Hepatocyte (in vitro differentiated cells): ENCODE results near the gene AGO3. TPM values are rescaled to one million over a fixed set of nuclear protein-coding genes. Genes with fewer than 3 reads are reported as not detected.

Experiments used
- DNase-seq: peaks from one replicate; pipeline ENCODE4 v3.0.0-alpha.2; 2016; ENCODE audit warnings: low spot score
- H2AFZ ChIP-seq: fragments of 200-600 bp; sonication (generic); 2 replicates; pipeline ENCODE4 v1.6.0; 2016; ENCODE audit warnings: antibody characterized with exemption, mild to moderate bottlenecking
- H3K27ac ChIP-seq: fragments of 200-600 bp; sonication (generic); 2 replicates; pipeline ENCODE4 v1.5.1; 2016; ENCODE audit warnings: mild to moderate bottlenecking
- H3K27me3 ChIP-seq: fragments of 200-600 bp; sonication (generic); 2 replicates; pipeline ENCODE4 v1.6.1; 2016
- H3K36me3 ChIP-seq: fragments of 200-600 bp; sonication (generic); replicated peaks from 2 replicates; pipeline ENCODE4 v1.5.1; 2016; ENCODE audit warnings: low read depth; ENCODE audit not compliant: insufficient read depth
- H3K4me1 ChIP-seq: fragments of 200-600 bp; sonication (generic); 2 replicates; pipeline ENCODE4 v1.5.1; 2016; ENCODE audit warnings: mild to moderate bottlenecking, moderate library complexity; ENCODE audit not compliant: insufficient read depth
- H3K4me2 ChIP-seq: fragments of 200-600 bp; sonication (generic); 2 replicates; pipeline ENCODE4 v1.6.0; 2016
- H3K4me3 ChIP-seq: fragments of 200-600 bp; sonication (generic); 2 replicates; pipeline ENCODE4 v1.5.1; 2016; ENCODE audit warnings: mild to moderate bottlenecking
- H3K79me2 ChIP-seq: fragments of 200-600 bp; sonication (generic); 2 replicates; pipeline ENCODE4 v1.6.0; 2017; ENCODE audit warnings: mild to moderate bottlenecking
- H3K9me2 ChIP-seq: fragments of 200-600 bp; sonication (generic); replicated peaks from 2 replicates; pipeline ENCODE4 v1.6.0; 2017; ENCODE audit warnings: mild to moderate bottlenecking; ENCODE audit not compliant: insufficient read depth
- H3K9me3 ChIP-seq: fragments of 200-600 bp; sonication (generic); 2 replicates; pipeline ENCODE4 v1.5.1; 2016; ENCODE audit warnings: low read depth, mild to moderate bottlenecking
- H4K20me1 ChIP-seq: fragments of 200-600 bp; sonication (generic); 2 replicates; pipeline ENCODE4 v1.6.0; 2016; ENCODE audit warnings: mild to moderate bottlenecking; ENCODE audit not compliant: insufficient read depth, poor library complexity, severe bottlenecking
- CTCF ChIP-seq: fragments of 200-600 bp; sonication (generic); IDR thresholded peaks from 2 replicates; pipeline ENCODE4 v1.5.1; 2016; ENCODE audit warnings: antibody characterized with exemption, mild to moderate bottlenecking; ENCODE audit not compliant: poor library complexity
- EZH2 ChIP-seq: fragments of 200-600 bp; sonication (generic); IDR thresholded peaks from 2 replicates; pipeline ENCODE4 v1.6.1; 2016; ENCODE audit warnings: antibody characterized with exemption, mild to moderate bottlenecking, borderline replicate concordance
- EZH2phosphoT487 ChIP-seq: fragments of 200-600 bp; sonication (generic); IDR thresholded peaks from one replicate; pipeline ENCODE4 v1.6.1; 2018; ENCODE audit warnings: antibody characterized with exemption, mild to moderate bottlenecking, low read depth, moderate library complexity; ENCODE audit not compliant: unreplicated experiment, severe bottlenecking
- WGBS: methylation state at CpG from one replicate; pipeline ENCODE4 v1.1.6; 2016; ENCODE audit warnings: low lambda C conversion rate; ENCODE audit errors: missing lambda C conversion rate; 5-methylcytosine and 5-hydroxymethylcytosine counted together
- polyA plus RNA-seq: library from polyadenylated mRNA; unstranded; fragments of >200 nt; fragmentation: Nextera tagmentation; extraction: Ambion mirVana; gene quantifications from 2 replicates; pipeline ENCODE4 v1.2.1, GENCODE V29; 2016
- total RNA-seq: library from RNA; depleted of rRNA; stranded (reverse); fragments of >200 nt; gene quantifications from 2 replicates; pipeline ENCODE4 v1.2.3, GENCODE V29; 2014

AGO3 gene
- total and polyA plus RNA-seq, 2 experiments from 2014 or later: 16.9 to 24.4 TPM

DNA sequence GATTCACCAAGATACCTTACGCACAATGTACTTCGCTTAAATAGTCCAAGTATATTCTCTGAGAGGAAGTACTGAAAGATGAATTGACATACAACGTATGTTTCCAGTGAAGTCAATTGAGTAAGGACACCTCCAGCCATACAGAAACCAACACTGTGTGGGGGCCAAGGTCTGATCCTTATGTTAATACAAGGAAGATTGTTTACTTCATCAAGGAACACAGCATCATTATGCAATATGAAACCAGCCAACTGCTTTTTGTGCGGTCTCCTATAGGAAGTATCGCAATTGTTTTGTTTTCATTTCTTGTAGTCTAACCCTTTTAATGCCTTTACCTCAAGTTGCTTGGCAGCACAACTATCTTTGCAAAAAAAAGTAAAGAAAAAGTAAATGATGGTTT, 124.8 kb downstream of the AGO3 start:
- Histone ChIP-seq H3K27me3 (no peaks in the 10 kb centered on the region), H3K79me2 (no peaks in the 10 kb centered on the region), H3K27ac (no peak overlapping the region), H3K9me2 (no peaks in the 10 kb centered on the region), H3K36me3 (no peaks in the 10 kb centered on the region), H3K4me2 (no peak overlapping the region), H3K4me3 (no peak overlapping the region), H4K20me1 (no peaks in the 10 kb centered on the region), H3K4me1 (no peaks in the 10 kb centered on the region), H2AFZ (no peak overlapping the region), H3K9me3 (no peaks in the 10 kb centered on the region)
- DNase-seq: no peak
- WGBS: 95% methylated on average over 5 of the region's 5 CpGs
- TF ChIP-seq EZH2phosphoT487: no peak
- no peak for TF ChIP-seq EZH2
- TF ChIP-seq CTCF: no peak

- H3K79me2 ChIP-seq: no peaks in the 10 kb centered on the region
- TF ChIP-seq CTCF (no peak), EZH2phosphoT487 (no peak), EZH2 (no peak)
- no peak for DNase-seq
- H4K20me1 ChIP-seq: no peaks in the 10 kb centered on the region
- no peak overlapping the region for H3K27ac ChIP-seq
- no peaks in the 10 kb centered on the region for H3K27me3 ChIP-seq
- no peaks in the 10 kb centered on the region for H3K9me3 ChIP-seq
- H3K4me2 ChIP-seq: no peak overlapping the region
- H3K9me2 ChIP-seq: no peaks in the 10 kb centered on the region
- WGBS: 86% methylated on average over 1 of the region's 1 CpG
- no peak overlapping the region for H2AFZ ChIP-seq
- H3K4me3 ChIP-seq: no peak overlapping the region
- H3K4me1 ChIP-seq: no peaks in the 10 kb centered on the region
- no peaks in the 10 kb centered on the region for H3K36me3 ChIP-seq
Measured at GRCh38 chr1:36062315-36062714, 131.4 kb downstream of the AGO3 start.

GRCh38 chr1:36067871-36068270, 137.0 kb downstream of the AGO3 start:
- Histone ChIP-seq H4K20me1 (no peaks in the 10 kb centered on the region), H2AFZ (no peak overlapping the region), H3K9me3 (no peaks in the 10 kb centered on the region), H3K4me2 (no peak overlapping the region), H3K4me1 (no peaks in the 10 kb centered on the region), H3K4me3 (no peak overlapping the region), H3K9me2 (no peaks in the 10 kb centered on the region), H3K36me3 (no peaks in the 10 kb centered on the region), H3K27me3 (no peaks in the 10 kb centered on the region), H3K79me2 (no peaks in the 10 kb centered on the region), H3K27ac (no peak overlapping the region)
- TF ChIP-seq CTCF (no peak), EZH2 (no peak), EZH2phosphoT487 (no peak)
- DNase-seq: no peak

GRCh38 chr1:36068866-36069265, 138.0 kb downstream of the AGO3 start:
- H3K9me2 ChIP-seq: no peaks in the 10 kb centered on the region
- no peak for TF ChIP-seq EZH2phosphoT487
- no peak for TF ChIP-seq EZH2
- TF ChIP-seq CTCF: no peak
- H4K20me1 ChIP-seq: no peaks in the 10 kb centered on the region
- no peaks in the 10 kb centered on the region for H3K9me3 ChIP-seq
- no peak for DNase-seq
- H3K4me1 ChIP-seq: no peaks in the 10 kb centered on the region
- no peak overlapping the region for H3K4me2 ChIP-seq
- no peaks in the 10 kb centered on the region for H3K36me3 ChIP-seq
- 50% methylated on average over 2 of the region's 2 CpGs for WGBS
- H3K79me2 ChIP-seq: no peaks in the 10 kb centered on the region
- no peaks in the 10 kb centered on the region for H3K27me3 ChIP-seq
- H2AFZ ChIP-seq: no peak overlapping the region
- no peak overlapping the region for H3K4me3 ChIP-seq
- no peak overlapping the region for H3K27ac ChIP-seq
